Femur (tissue), 1 donor: ENCODE measurements around the gene IL26.
"Not testable (repeated sequence)": the region's sequence is repeated elsewhere in the genome, so short reads cannot be mapped to it uniquely, and the experiment has no call there.

Experiments
- DNase-seq: peaks from one replicate; pipeline ENCODE4 v3.0.0-alpha.2; 2017

IL26 gene

GRCh38 chr12:68239309-68239982 is 13.8 kb upstream of the IL26 start:
- no peak for DNase-seq

GRCh38 chr12:68237619-68238018 is 12.0 kb upstream of the IL26 start:
- no peak for DNase-seq

GRCh38 chr12:68237078-68237477 is 11.5 kb upstream of the IL26 start:
- DNase-seq = no peak

GRCh38 chr12:68236421-68237059 is 10.9 kb upstream of the IL26 start:
- no peak for DNase-seq

- no peak for DNase-seq
Measured at GRCh38 chr12:68235576-68235975, 10.0 kb upstream of the IL26 start.

GRCh38 chr12:68234140-68234539 is 8.5 kb upstream of the IL26 start:
- no peak for DNase-seq

GRCh38 chr12:68233498-68233897 is 7.9 kb upstream of the IL26 start:
- DNase-seq = no peak

GRCh38 chr12:68231691-68232090 is 6.1 kb upstream of the IL26 start:
- DNase-seq = no peak

GRCh38 chr12:68231229-68231628 is 5.6 kb upstream of the IL26 start:
- no peak for DNase-seq

GRCh38 chr12:68229956-68230355 is 4.3 kb upstream of the IL26 start:
- no peak for DNase-seq

- no peak for DNase-seq
Measured at GRCh38 chr12:68227356-68227755, 1.7 kb upstream of the IL26 start.

- DNase-seq = no peak
Measured at GRCh38 chr12:68224613-68225285, 861 bp downstream of the IL26 start.

- peak; percentile 88 for DNase-seq
Measured at GRCh38 chr12:68223067-68223747, 2.4 kb downstream of the IL26 start.

GRCh38 chr12:68222326-68222725 is 3.3 kb downstream of the IL26 start:
- no peak for DNase-seq

- DNase-seq = no peak
Measured at GRCh38 chr12:68221497-68221896, 4.1 kb downstream of the IL26 start.

GRCh38 chr12:68210875-68211274 is 14.7 kb downstream of the IL26 start:
- DNase-seq = no peak

- not testable (repeated sequence) for DNase-seq
Measured at GRCh38 chr12:68209048-68209728, 16.4 kb downstream of the IL26 start.

GRCh38 chr12:68207276-68207675 is 18.3 kb downstream of the IL26 start:
- no peak for DNase-seq

- no peak for DNase-seq
Measured at GRCh38 chr12:68206446-68206845, 19.2 kb downstream of the IL26 start.

GRCh38 chr12:68203460-68203875 is 22.1 kb downstream of the IL26 start:
- DNase-seq = no peak

GRCh38 chr12:68200854-68201253 is 24.8 kb downstream of the IL26 start:
- no peak for DNase-seq

GRCh38 chr12:68199127-68199526 is 26.5 kb downstream of the IL26 start:
- no peak for DNase-seq

GRCh38 chr12:68198507-68199086 is 27.0 kb downstream of the IL26 start:
- DNase-seq = no peak
